Effector CD4-positive, alpha-beta T cell (primary cell): ENCODE measurements around the gene DAAM2. TPM values are rescaled to one million over a fixed set of nuclear protein-coding genes. Genes with fewer than 3 reads are reported as not detected.

Experiments
- DNase-seq: peaks from one replicate; pipeline ENCODE4 v3.0.0-alpha.2; 2020
- total RNA-seq: gene quantifications from one replicate; lab custom pipeline; 2026; lab: John Stamatoyannopoulos, UW

The DAAM2 gene
- total RNA-seq: not detected

GRCh38 chr6:39791850-39792539 lies at the start of gene DAAM2:
DAAM2 (plus strand) TSS chr6:39792376; CDS start chr6:39856303, 63,927 bp downstream.
- no peak for DNase-seq

- DNase-seq: no peak
Measured at GRCh38 chr6:39746795-39747194, 45.4 kb upstream of the DAAM2 start.

DNA sequence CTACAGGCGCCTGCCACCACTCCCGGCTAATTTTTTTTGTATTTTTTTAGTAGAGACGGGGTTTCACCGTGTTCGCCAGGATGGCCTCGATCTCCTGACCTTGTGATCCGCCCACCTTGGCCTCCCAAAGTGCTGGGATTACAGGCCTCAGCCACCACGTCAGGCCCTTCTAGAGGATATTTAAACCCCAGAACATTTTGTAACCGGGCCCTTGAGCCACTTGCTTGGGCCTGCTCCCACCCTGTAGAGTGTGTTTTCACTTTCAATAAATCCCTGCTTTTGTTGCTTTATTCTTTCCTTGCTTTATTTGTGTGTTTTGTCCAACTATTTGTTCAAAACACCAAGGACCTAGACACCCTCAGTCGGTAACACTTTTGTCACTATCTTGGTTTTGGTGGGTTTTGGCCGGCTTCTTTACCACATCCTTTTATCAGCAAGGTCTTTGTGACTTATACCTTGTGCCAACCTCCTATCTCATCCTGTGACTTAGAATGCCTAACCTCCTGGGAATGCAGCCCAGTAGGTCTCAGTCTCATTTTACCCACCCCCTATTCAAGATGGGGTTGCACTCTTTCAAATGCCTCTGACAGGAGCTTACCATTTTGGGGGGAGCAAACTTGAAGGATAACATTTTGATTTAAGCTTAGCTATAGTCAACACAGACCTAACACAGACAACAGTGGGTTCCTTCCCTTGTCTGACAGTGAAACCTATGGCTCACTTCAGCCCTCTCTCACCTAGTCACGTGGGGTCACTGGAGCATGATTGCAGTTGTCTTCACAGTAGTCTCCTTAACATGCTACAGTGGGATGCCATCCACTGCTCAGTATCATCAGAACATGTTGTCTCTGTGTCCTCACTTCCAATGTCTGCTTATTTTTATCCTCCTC lies 39.1 kb upstream of the DAAM2 start:
- DNase-seq: no peak

- DNase-seq: no peak
Measured at GRCh38 chr6:39753725-39754045, 38.5 kb upstream of the DAAM2 start.

GRCh38 chr6:39754514-39755115 lies 37.6 kb upstream of the DAAM2 start:
- DNase-seq: no peak

GRCh38 chr6:39755231-39755630 lies 36.9 kb upstream of the DAAM2 start:
- no peak for DNase-seq

GRCh38 chr6:39756582-39756981 lies 35.6 kb upstream of the DAAM2 start:
- DNase-seq: no peak

- no peak for DNase-seq
Measured at GRCh38 chr6:39758905-39759605, 33.1 kb upstream of the DAAM2 start.

DNA sequence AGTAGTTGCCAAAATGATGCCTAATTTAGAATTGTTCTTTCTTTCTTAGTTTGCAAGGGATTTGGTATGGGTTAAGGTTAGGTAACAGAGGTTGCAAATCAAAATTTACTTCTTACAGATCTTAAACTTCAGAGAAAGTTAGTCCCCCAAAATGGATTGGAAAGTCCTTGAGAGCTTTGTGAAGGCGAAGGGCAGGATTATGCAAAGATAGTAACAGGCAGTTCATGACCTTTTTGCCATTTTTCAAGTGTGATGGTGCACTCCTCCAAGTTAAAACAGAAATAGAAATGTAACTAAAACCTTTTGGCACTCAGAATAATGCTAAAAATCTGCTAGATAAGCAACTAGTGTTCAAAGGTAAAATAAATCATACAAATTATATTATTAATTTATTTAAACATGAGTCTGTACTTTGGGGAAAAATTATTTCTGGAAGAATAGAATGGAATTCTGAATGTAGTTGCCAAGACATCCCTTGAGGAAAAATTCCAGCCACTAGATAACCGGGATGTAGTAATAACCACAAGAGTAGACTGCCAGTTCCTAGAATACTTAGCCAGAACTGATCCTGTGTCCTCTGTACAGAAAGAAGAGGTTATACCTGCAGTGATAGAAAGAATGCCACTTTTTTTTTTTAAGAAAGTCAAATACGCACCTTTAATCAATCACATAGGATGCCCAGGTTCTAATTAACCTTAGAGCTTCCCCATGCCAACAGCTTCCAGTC lies 31.8 kb upstream of the DAAM2 start:
- no peak for DNase-seq

DNA sequence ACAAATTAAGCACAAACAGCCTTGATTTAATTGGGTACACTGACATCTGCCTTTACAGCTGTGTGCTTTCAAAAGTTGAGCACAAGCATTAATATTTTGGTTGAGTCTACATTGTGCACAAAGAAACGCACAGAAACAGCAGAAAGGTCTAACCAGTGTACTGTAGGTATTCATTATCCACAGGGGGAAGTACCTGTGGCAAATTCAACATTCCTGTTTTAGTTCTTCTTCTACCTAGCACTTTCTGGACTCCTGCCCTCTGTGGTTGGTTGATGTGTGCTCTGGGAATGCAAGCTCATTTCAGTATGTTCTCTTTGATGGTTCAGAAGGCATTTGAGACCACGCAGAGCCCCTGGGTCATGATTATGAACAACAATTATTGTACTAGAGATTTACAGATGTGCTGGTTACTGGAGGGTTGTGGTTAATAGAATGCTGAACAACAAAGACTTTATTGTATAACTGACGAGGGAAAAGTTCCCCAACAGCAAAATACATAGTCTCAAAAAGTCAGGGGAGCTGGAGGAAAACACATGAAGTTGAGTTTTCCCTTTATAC lies 26.6 kb upstream of the DAAM2 start:
- DNase-seq: no peak

DNA sequence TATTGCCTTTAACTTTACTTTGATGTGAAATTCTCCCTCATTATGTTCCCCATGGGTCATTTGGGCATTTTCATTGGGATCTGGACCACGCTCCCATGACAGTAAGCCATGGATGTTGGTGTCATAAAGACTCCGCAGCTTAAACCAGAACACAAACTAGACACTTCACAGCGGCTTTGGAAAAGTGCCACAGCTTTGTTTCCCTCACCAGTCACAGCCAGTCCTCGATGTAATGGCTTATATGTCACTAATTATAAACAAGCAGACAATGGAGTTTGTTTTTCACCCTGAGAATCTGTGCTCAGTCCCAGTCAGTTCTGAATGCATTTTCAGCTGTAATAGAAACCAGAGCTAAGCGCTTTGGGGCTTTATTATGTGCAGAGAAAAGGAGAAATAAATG lies 23.2 kb upstream of the DAAM2 start:
- DNase-seq: no peak

DNA sequence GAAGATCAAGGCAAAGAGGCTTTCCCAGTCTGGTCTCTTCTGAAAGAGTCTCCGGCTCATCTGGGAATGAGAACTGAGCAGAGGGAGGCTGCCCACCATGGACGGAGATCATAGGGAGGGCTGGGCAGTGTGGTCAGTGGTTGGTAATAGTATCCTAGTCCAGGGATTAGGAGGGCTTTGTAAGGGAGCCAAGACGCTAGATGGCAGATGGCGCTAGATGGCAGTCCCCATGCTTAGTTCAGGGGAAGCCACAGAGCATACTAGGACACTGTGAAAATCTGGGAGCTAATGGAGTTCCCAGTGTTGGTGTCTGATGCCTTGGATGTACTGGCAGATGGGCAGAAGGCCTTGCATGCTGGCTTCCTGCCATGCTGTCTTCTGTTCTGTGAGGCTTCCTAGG lies 21.7 kb upstream of the DAAM2 start:
- no peak for DNase-seq

DNA sequence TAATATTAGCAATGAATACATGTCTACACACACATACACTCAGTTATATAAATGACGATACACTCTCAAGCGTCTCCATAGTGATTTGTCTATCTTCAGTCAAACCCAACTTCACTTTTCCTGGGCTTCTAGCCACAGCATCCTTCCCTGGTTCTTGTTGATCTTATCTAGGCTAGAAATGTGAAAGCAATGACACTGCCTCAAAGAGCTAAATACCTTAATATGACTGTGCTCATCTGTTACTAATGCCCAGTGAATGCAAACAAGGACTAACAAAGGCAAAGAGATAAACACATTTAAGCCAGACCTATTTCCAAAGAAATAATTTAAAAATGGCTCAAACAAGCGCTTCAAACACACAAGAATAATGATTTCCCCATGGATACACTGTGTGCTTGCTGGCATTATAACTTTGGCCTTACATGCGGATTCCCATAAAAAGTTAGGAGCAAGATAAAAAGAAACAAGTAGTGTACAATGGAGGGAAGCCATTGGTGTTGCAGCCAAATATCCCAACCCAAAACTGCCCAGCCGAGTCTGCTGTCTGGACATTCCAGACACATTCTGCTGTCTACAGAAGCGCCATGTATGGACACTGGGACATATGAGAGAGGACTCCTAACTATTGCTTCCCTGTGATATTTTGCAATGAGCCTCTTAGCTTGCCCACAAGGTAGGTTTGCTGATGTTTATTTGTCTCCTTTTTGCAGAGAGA lies 19.5 kb upstream of the DAAM2 start:
- DNase-seq: no peak

- DNase-seq: no peak
Measured at GRCh38 chr6:39773782-39774181, 18.4 kb upstream of the DAAM2 start.

DNA sequence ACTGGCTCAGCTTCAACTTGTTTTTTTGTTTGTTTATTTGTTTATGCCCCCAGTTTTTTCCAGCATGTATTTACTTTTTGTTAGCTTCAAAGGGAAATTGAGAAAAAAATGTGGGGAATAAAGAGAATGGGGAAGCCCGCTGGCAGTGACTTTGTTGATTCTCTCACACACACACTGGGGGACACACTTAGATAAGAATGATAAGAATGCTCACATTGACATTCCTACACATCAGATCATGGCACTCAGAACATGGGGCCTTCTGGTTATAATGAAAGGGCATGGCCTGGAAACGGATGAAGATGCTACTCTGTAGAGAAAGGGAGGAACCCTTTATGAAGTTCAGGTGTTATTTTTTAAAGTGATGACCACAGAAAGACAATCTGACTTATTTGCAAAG lies 15.6 kb upstream of the DAAM2 start:
- DNase-seq: no peak

- DNase-seq: no peak
Measured at GRCh38 chr6:39777218-39777617, 15.0 kb upstream of the DAAM2 start.

- no peak for DNase-seq
Measured at GRCh38 chr6:39777661-39778060, 14.5 kb upstream of the DAAM2 start.

DNA sequence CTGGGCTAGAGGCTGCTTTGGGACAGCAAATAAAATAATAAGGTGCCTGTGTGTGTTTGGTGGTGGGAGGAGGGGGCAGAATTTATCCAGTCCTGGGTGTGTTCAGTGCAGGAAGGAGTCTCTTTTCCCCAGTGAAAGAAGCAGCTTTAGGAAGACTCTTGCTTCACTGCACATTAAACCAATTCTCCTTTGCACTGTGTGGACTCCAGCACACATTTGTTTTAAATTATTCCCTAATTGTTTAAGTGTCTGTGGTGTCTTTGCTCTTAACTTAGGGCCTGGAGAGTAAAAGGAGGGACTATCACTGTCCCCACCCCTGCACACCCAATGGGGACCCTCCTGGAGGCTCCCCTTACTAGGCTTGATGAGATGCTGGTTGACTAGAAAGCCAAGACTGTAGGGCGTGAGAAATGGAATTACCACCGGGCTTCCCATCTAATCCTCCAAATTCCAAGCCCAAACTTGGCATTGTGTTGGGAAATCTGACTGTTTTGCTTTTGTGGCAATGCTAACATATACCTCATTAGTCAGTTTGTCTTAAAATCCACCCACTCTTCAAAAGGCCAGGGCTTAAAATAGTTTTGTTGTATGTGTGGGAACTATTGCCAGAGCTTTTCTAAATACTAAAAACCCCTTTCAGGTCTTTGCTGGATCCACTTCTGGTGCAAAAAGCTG lies 13.5 kb upstream of the DAAM2 start:
- no peak for DNase-seq

- no peak for DNase-seq
Measured at GRCh38 chr6:39785281-39785680, 6.9 kb upstream of the DAAM2 start.

GRCh38 chr6:39786649-39787048 lies 5.5 kb upstream of the DAAM2 start:
- no peak for DNase-seq

DNA sequence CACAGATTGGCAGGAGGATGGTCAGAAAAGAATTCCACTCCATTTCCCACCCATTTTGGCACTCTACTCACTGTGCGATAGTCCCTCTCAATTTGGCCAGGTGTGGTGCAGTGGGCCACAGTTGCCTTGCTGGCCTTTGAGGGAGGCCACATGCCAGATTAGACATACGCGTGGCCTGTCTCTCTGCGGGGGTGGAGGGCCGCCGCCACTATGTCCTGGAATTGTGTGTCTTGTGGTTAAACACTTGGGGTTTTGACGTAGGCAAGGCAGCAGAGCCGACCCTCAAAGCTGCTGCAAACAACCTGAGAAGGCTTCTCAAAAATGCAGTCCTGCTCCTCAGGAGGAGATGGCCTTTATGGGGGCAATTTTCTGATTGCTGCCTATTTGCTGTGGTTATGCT lies 4.9 kb upstream of the DAAM2 start:
- no peak for DNase-seq
